ENCODE data around the gene CYB5D1.

DNA sequence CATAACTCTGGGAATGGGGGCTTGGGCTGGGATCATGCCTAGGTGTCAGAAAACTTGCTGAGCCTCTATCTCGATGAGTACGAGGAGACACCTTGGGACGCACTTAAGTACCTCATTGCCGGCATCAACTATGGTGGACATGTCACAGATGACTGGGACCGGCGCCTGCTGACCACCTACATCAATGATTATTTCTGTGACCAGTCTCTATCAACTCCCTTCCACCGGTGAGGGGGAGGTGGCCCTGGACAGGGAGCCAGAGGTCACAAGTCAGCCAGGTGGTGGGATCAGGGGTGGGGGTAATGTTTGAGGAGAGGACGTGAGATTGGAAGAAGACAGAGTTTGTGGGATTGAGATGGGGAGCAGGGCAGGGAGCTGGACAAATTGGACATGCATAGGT, 27.2 kb upstream of the CYB5D1 start:
- TF ChIP-seq, protein P1, sequence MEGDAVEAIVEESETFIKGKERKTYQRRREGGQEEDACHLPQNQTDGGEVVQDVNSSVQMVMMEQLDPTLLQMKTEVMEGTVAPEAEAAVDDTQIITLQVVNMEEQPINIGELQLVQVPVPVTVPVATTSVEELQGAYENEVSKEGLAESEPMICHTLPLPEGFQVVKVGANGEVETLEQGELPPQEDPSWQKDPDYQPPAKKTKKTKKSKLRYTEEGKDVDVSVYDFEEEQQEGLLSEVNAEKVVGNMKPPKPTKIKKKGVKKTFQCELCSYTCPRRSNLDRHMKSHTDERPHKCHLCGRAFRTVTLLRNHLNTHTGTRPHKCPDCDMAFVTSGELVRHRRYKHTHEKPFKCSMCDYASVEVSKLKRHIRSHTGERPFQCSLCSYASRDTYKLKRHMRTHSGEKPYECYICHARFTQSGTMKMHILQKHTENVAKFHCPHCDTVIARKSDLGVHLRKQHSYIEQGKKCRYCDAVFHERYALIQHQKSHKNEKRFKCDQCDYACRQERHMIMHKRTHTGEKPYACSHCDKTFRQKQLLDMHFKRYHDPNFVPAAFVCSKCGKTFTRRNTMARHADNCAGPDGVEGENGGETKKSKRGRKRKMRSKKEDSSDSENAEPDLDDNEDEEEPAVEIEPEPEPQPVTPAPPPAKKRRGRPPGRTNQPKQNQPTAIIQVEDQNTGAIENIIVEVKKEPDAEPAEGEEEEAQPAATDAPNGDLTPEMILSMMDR (IDR thresholded peaks at IDR 0.05; ENCODE audit: borderline replicate concordance, extremely low read depth, low read length, poor library complexity, severe bottlenecking), result no peak
- no peak for TF ChIP-seq EZH2 (IDR thresholded peaks at IDR 0.05; ENCODE audit: borderline replicate concordance, low read depth, low read length, severe bottlenecking)

Measured in DND-41 (cell line).